Liver (tissue), 9 donors: ENCODE results near the gene ZNF654. TPM values are rescaled to one million over a fixed set of nuclear protein-coding genes. Genes with fewer than 3 reads are reported as not detected.

ENCODE experiments used
- DNase-seq: peaks from one replicate; pipeline ENCODE4 v3.0.0-alpha.2; 2017; ENCODE audit warnings: low spot score
- H3K27ac ChIP-seq, 2 donors: one replicate each; pipeline ENCODE4 v1.7.0; 2013; ENCODE audit warnings: inconsistent platforms in 2 of 2, low read length in 2 of 2, control low read depth in 1 of 2, low read depth in 1 of 2, mild to moderate bottlenecking in 1 of 2
- H3K27me3 ChIP-seq, 4 donors: one replicate each; pipeline versions ENCODE4 v1.6.1 to v1.7.0; 2013; ENCODE audit warnings: low read length in 3 of 4, inconsistent platforms in 1 of 4, mild to moderate bottlenecking in 1 of 4, moderate library complexity in 1 of 4; ENCODE audit not compliant: control insufficient read depth in 4 of 4, insufficient read depth in 4 of 4
- H3K36me3 ChIP-seq, 4 donors: one replicate each; pipeline versions ENCODE4 v1.6.1 to v1.7.0; 2013; ENCODE audit warnings: low read length in 3 of 4, mild to moderate bottlenecking in 3 of 4, low read depth in 1 of 4, moderate library complexity in 1 of 4; ENCODE audit not compliant: control insufficient read depth in 4 of 4, insufficient read depth in 3 of 4
- H3K4me1 ChIP-seq, 4 donors: one replicate each; pipeline versions ENCODE4 v1.6.1 to v1.7.0; 2013; ENCODE audit warnings: low read length in 3 of 4, mild to moderate bottlenecking in 3 of 4, moderate library complexity in 1 of 4; ENCODE audit not compliant: control insufficient read depth in 4 of 4, insufficient read depth in 4 of 4
- H3K4me3 ChIP-seq, 3 donors: one replicate each; pipeline versions ENCODE4 v1.6.1 to v1.7.0; 2013; ENCODE audit warnings: low read length in 3 of 3, control low read depth in 1 of 3, low read depth in 1 of 3, mild to moderate bottlenecking in 1 of 3
- H3K9ac ChIP-seq, 2 donors: one replicate each; pipeline ENCODE4 v1.7.0; 2013; ENCODE audit warnings: low read length in 2 of 2, mild to moderate bottlenecking in 2 of 2, moderate library complexity in 2 of 2, control low read depth in 1 of 2, low read depth in 1 of 2
- H3K9me3 ChIP-seq, 4 donors: one replicate each; pipeline versions ENCODE4 v1.6.1 to v1.7.0; 2013; ENCODE audit warnings: low read length in 3 of 4; ENCODE audit not compliant: control insufficient read depth in 4 of 4
- EGR1 ChIP-seq, 2 donors: IDR thresholded peaks; 2 replicates each; pipeline ENCODE4 v1.6.1; 2016 to 2018; ENCODE audit warnings: antibody characterized with exemption in 2 of 2, low read depth in 2 of 2
- FOXA1 ChIP-seq: IDR thresholded peaks from 2 replicates; pipeline ENCODE4 v1.6.1; 2016; ENCODE audit warnings: antibody characterized with exemption
- FOXA2 ChIP-seq: IDR thresholded peaks from 2 replicates; pipeline ENCODE4 v1.6.1; 2016; ENCODE audit warnings: antibody characterized with exemption
- GABPA ChIP-seq, 2 donors: IDR thresholded peaks in 1 of 2; conservative IDR thresholded peaks in 1 of 2; 2 replicates each; pipeline ENCODE4 v1.6.1; 2016; ENCODE audit warnings: antibody characterized with exemption in 2 of 2, mild to moderate bottlenecking in 1 of 2, moderate library complexity in 1 of 2
- HNF4A ChIP-seq, 2 donors: conservative IDR thresholded peaks; 2 replicates each; pipeline ENCODE4 v1.6.1; 2016; ENCODE audit warnings: antibody characterized with exemption in 2 of 2, mild to moderate bottlenecking in 2 of 2
- HNF4G ChIP-seq: IDR thresholded peaks from 2 replicates; pipeline ENCODE4 v1.6.1; 2016; ENCODE audit warnings: antibody characterized with exemption
- JUND ChIP-seq, 2 donors: IDR thresholded peaks; 2 replicates each; pipeline ENCODE4 v1.6.1; 2016; ENCODE audit warnings: antibody characterized with exemption in 2 of 2
- NR2F2 ChIP-seq: IDR thresholded peaks from 2 replicates; pipeline ENCODE4 v1.6.1; 2016; ENCODE audit warnings: antibody characterized with exemption
- RAD21 ChIP-seq, 2 donors: IDR thresholded peaks; 2 replicates each; pipeline ENCODE4 v1.6.1; 2016; ENCODE audit warnings: antibody characterized with exemption in 2 of 2, mild to moderate bottlenecking in 2 of 2
- RXRA ChIP-seq, 2 donors: IDR thresholded peaks; 2 replicates each; pipeline ENCODE4 v1.6.1; 2017 to 2018; ENCODE audit warnings: antibody characterized with exemption in 2 of 2, mild to moderate bottlenecking in 1 of 2
- SP1 ChIP-seq: IDR thresholded peaks from 2 replicates; pipeline ENCODE4 v1.6.1; 2018; ENCODE audit warnings: antibody characterized with exemption, mild to moderate bottlenecking
- TAF1 ChIP-seq: conservative IDR thresholded peaks from 2 replicates; pipeline ENCODE4 v1.6.1; 2016; ENCODE audit warnings: antibody characterized with exemption, mild to moderate bottlenecking
- YY1 ChIP-seq: IDR thresholded peaks from 2 replicates; pipeline ENCODE4 v1.6.1; 2016; ENCODE audit warnings: antibody characterized with exemption, mild to moderate bottlenecking
- WGBS: extraction: QIAGEN DNeasy Blood & Tissue Kit; methylation state at CpG from one replicate; pipeline ENCODE4 v1.1.7; 2013; 5-methylcytosine and 5-hydroxymethylcytosine counted together
- polyA plus RNA-seq, 2 donors: library from polyadenylated mRNA; stranded (reverse) in 1 of 2; unstranded in 1 of 2; fragments of 200-250 nt in 1 of 2; fragments of >200 nt in 1 of 2; fragmentation: Nextera tagmentation in 1 of 2; extraction: Ambion mirVana in 1 of 2; gene quantifications; one replicate each; pipeline versions ENCODE4 v1.2.1 to v1.2.3, GENCODE V29; 2013 to 2015
- total RNA-seq, 2 donors: library from RNA; depleted of rRNA; stranded (reverse); fragments of >200 nt; gene quantifications; one replicate each; pipeline ENCODE4 v1.2.3, GENCODE V29; 2014
- TF ChIP-seq, protein P1 (sequence below): IDR thresholded peaks from 2 replicates; pipeline ENCODE4 v1.6.1; 2016; ENCODE audit warnings: antibody characterized with exemption
- TF ChIP-seq, protein P2 (sequence below): fragments of 150-350 bp; IDR thresholded peaks from 2 replicates; pipeline ENCODE4 v1.5.1; 2017; ENCODE audit warnings: improper control_type of control experiment, low read depth, low read length; ENCODE audit not compliant: missing input control
- TF ChIP-seq, protein P3 (sequence below): IDR thresholded peaks from 2 replicates; pipeline ENCODE4 v1.6.1; 2016; ENCODE audit warnings: antibody characterized with exemption, mild to moderate bottlenecking
- TF ChIP-seq, protein P4 (sequence below): IDR thresholded peaks from 2 replicates; pipeline ENCODE4 v1.6.1; 2016; ENCODE audit warnings: antibody characterized with exemption
- donor health status: healthy.
- donor health status: healthy.
- donor health status: healthy.
- donor health status: healthy.
- donor health status: healthy.

ZNF654 gene
- total and polyA plus RNA-seq, 4 donors: 2.2 to 10.1 (median 5.4) TPM

- TF ChIP-seq, protein P1, sequence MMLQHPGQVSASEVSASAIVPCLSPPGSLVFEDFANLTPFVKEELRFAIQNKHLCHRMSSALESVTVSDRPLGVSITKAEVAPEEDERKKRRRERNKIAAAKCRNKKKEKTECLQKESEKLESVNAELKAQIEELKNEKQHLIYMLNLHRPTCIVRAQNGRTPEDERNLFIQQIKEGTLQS: no peak
- TF ChIP-seq, protein P2, sequence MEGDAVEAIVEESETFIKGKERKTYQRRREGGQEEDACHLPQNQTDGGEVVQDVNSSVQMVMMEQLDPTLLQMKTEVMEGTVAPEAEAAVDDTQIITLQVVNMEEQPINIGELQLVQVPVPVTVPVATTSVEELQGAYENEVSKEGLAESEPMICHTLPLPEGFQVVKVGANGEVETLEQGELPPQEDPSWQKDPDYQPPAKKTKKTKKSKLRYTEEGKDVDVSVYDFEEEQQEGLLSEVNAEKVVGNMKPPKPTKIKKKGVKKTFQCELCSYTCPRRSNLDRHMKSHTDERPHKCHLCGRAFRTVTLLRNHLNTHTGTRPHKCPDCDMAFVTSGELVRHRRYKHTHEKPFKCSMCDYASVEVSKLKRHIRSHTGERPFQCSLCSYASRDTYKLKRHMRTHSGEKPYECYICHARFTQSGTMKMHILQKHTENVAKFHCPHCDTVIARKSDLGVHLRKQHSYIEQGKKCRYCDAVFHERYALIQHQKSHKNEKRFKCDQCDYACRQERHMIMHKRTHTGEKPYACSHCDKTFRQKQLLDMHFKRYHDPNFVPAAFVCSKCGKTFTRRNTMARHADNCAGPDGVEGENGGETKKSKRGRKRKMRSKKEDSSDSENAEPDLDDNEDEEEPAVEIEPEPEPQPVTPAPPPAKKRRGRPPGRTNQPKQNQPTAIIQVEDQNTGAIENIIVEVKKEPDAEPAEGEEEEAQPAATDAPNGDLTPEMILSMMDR: no peak
- TF ChIP-seq TAF1 (peak; percentile 12), GABPA (IDR thresholded peaks at IDR 0.05 in 1 of 2, conservative IDR thresholded peaks at IDR 0.05 in 1 of 2) (peak; percentile 95 to 97), RXRA (IDR thresholded peaks at IDR 0.05) (peak; percentile 56 to 78), HNF4G (no peak), HNF4A (conservative IDR thresholded peaks at IDR 0.05) (no peak), EGR1 (IDR thresholded peaks at IDR 0.05; ENCODE audit: low read depth in 2 of 2) (no peak), NR2F2 (peak; percentile 86)
Observed at GRCh38 chr3:88149509-88150362, 90.7 kb downstream of the ZNF654 start, which contains the start of gene C3orf38 (continued).

GRCh38 chr3:88150371-88150770 is 91.3 kb downstream of the ZNF654 start:
- no peaks in the 10 kb centered on the region for H3K9me3 ChIP-seq
- H3K4me3 ChIP-seq: peak overlapping the region; percentile 76 to 85 (median 80)
- TF ChIP-seq HNF4G: no peak
- TF ChIP-seq EGR1 (IDR thresholded peaks at IDR 0.05; ENCODE audit: low read depth in 2 of 2): no peak
- TF ChIP-seq, protein P3, sequence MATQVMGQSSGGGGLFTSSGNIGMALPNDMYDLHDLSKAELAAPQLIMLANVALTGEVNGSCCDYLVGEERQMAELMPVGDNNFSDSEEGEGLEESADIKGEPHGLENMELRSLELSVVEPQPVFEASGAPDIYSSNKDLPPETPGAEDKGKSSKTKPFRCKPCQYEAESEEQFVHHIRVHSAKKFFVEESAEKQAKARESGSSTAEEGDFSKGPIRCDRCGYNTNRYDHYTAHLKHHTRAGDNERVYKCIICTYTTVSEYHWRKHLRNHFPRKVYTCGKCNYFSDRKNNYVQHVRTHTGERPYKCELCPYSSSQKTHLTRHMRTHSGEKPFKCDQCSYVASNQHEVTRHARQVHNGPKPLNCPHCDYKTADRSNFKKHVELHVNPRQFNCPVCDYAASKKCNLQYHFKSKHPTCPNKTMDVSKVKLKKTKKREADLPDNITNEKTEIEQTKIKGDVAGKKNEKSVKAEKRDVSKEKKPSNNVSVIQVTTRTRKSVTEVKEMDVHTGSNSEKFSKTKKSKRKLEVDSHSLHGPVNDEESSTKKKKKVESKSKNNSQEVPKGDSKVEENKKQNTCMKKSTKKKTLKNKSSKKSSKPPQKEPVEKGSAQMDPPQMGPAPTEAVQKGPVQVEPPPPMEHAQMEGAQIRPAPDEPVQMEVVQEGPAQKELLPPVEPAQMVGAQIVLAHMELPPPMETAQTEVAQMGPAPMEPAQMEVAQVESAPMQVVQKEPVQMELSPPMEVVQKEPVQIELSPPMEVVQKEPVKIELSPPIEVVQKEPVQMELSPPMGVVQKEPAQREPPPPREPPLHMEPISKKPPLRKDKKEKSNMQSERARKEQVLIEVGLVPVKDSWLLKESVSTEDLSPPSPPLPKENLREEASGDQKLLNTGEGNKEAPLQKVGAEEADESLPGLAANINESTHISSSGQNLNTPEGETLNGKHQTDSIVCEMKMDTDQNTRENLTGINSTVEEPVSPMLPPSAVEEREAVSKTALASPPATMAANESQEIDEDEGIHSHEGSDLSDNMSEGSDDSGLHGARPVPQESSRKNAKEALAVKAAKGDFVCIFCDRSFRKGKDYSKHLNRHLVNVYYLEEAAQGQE: no peak
- H3K36me3 ChIP-seq: peaks cover 4 to 8% (median 6%) of the 10 kb centered on the region in 4 donors
- no peak for DNase-seq
- WGBS: under 1% methylated on average over 8 of the region's 8 CpGs
- no peaks in the 10 kb centered on the region for H3K27me3 ChIP-seq
- peak overlapping the region; percentile 48 to 72 for H3K9ac ChIP-seq
- H3K4me1 ChIP-seq: peaks cover 5 to 20% (median 13%) of the 10 kb centered on the region in 4 donors
- H3K27ac ChIP-seq: peak overlapping the region; percentile 74 to 91

DNA sequence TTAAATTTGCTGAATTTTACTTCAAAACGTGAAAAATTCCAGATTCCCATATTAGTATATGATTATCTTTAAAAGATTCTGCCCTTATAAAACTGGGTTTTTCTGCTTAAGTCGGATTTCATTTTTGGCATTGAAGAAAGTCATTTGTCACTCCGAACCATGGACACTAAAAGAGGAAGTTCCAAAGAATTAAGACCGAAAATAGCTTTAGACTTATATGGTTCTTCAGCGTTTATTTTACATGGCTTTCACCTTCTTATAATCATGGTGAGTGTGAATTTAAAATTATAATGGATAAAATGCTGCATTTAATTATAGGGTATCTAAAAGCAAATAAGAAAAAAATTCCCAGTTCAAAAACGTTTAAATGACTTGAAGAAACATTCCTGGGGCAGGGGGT is 91.8 kb downstream of the ZNF654 start:
- H3K9ac ChIP-seq: peak overlapping the region; percentile 48 to 72
- no peak overlapping the region for H3K27ac ChIP-seq
- peak overlapping the region; percentile 76 to 85 (median 80) for H3K4me3 ChIP-seq
- no peaks in the 10 kb centered on the region for H3K27me3 ChIP-seq
- DNase-seq: no peak
- WGBS: 3% methylated on average over 6 of the region's 6 CpGs
- peaks cover 5 to 20% (median 13%) of the 10 kb centered on the region in 4 donors for H3K4me1 ChIP-seq
- peaks cover 4 to 12% (median 7%) of the 10 kb centered on the region in 4 donors for H3K36me3 ChIP-seq
- H3K9me3 ChIP-seq: no peaks in the 10 kb centered on the region
- TF ChIP-seq FOXA1: no peak
- no peak for TF ChIP-seq SP1
- no peak for TF ChIP-seq EGR1 (IDR thresholded peaks at IDR 0.05; ENCODE audit: low read depth in 2 of 2)
- no peak for TF ChIP-seq RAD21 (IDR thresholded peaks at IDR 0.05)
- no peak for TF ChIP-seq HNF4G
- TF ChIP-seq, protein P3: no peak
- TF ChIP-seq, protein P4, sequence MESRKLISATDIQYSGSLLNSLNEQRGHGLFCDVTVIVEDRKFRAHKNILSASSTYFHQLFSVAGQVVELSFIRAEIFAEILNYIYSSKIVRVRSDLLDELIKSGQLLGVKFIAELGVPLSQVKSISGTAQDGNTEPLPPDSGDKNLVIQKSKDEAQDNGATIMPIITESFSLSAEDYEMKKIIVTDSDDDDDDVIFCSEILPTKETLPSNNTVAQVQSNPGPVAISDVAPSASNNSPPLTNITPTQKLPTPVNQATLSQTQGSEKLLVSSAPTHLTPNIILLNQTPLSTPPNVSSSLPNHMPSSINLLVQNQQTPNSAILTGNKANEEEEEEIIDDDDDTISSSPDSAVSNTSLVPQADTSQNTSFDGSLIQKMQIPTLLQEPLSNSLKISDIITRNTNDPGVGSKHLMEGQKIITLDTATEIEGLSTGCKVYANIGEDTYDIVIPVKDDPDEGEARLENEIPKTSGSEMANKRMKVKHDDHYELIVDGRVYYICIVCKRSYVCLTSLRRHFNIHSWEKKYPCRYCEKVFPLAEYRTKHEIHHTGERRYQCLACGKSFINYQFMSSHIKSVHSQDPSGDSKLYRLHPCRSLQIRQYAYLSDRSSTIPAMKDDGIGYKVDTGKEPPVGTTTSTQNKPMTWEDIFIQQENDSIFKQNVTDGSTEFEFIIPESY: no peak
- TF ChIP-seq JUND (IDR thresholded peaks at IDR 0.05): no peak
- TF ChIP-seq FOXA2: no peak
- TF ChIP-seq HNF4A (conservative IDR thresholded peaks at IDR 0.05): no peak
- TF ChIP-seq, protein P1: no peak
- TF ChIP-seq RXRA (IDR thresholded peaks at IDR 0.05): no peak
- no peak for TF ChIP-seq YY1
